Right lobe of liver (tissue), 6 donors: ENCODE results near the gene KIF5C. TPM values are rescaled to one million over a fixed set of nuclear protein-coding genes. Genes with fewer than 3 reads are reported as not detected.
A peak's percentile ranks its signal among the peaks of the same experiment; 100 is the strongest.

ENCODE experiments used
- ATAC-seq, 4 donors: fragments of 200-7000 bp; cut with Tn5 transposase; one replicate each; pipeline ENCODE4 v1.9.1; 2020; ENCODE audit warnings: mild to moderate bottlenecking in 4 of 4, moderate library complexity in 4 of 4
- DNase-seq, 3 donors: peaks; one replicate each; pipeline ENCODE4 v3.0.0-alpha.2; 2020
- H3K27ac ChIP-seq, 3 donors: fragments of 200-600 bp; one replicate each; pipeline ENCODE4 v1.8.0; 2022
- H3K27me3 ChIP-seq, 2 donors: fragments of 200-600 bp; one replicate each; pipeline ENCODE4 v1.8.0; 2022
- H3K36me3 ChIP-seq, 4 donors: fragments of 200-600 bp; sonication (generic) in 1 of 4; one replicate each; pipeline versions ENCODE4 v1.5.1 to v1.8.0; 2017 to 2022; ENCODE audit warnings: control low read depth in 1 of 4
- H3K4me1 ChIP-seq, 4 donors: fragments of 200-600 bp; sonication (generic) in 1 of 4; one replicate each; pipeline versions ENCODE4 v1.5.1 to v1.8.0; 2017 to 2022; ENCODE audit warnings: control low read depth in 1 of 4
- H3K4me3 ChIP-seq, 3 donors: fragments of 200-600 bp; one replicate each; pipeline ENCODE4 v1.8.0; 2022
- H3K9me3 ChIP-seq, 4 donors: fragments of 200-600 bp; sonication (generic) in 1 of 4; one replicate each; pipeline versions ENCODE4 v1.5.1 to v1.8.0; 2017 to 2022; ENCODE audit warnings: control low read depth in 1 of 4
- POLR2A ChIP-seq: fragments of 450-650 bp; IDR thresholded peaks from one replicate; pipeline ENCODE4 v1.6.1; 2017; ENCODE audit warnings: antibody characterized with exemption, mild to moderate bottlenecking
- whole genome bisulfite sequencing: methylation state at CpG from one replicate; pipeline ENCODE4 v1.1.6; 2018; ENCODE audit warnings: low coverage, low lambda C conversion rate; ENCODE audit not compliant: insufficient coverage; ENCODE audit errors: missing lambda C conversion rate; 5-methylcytosine and 5-hydroxymethylcytosine counted together
- intact Hi-C, 2 donors: fragments of 100-400 bp; cut with DNase I; formaldehyde crosslinking; loops; one replicate each; pipeline versions ENCODE4 v1.11.2 to v1.14.1; 2022
- total RNA-seq, 6 experiments: library from RNA; depleted of rRNA in 2 of 6; stranded (reverse); fragments of >200 nt in 2 of 6; fragmentation: NEBNext Ultra II Directional in 3 of 6; extraction: Animal tissue kit (Norgen Biotek cat#: 25700) in 3 of 6; gene quantifications; one replicate each; pipeline versions ENCODE4 v1.1.0 to v1.2.4, GENCODE V29; 2016 to 2023
- TF ChIP-seq, protein P1 (sequence below), 4 donors: fragments of 200-600 bp in 3 of 4; fragments of 450-650 bp in 1 of 4; IDR thresholded peaks; one replicate each; pipeline versions ENCODE4 v1.5.1 to v1.8.0; 2016 to 2022; ENCODE audit warnings: antibody characterized with exemption in 4 of 4, mild to moderate bottlenecking in 2 of 4
- donor health status: DM: no; HTN: yes; CAD: no.
- donor health status: DM: no; HTN: no; CAD: no.
- donor health status: DM: no; HTN: no; CAD: no.
- donor health status: DM: no; HTN: yes; CAD: no.
- donor health status: DM: no; HTN: yes; CAD: no.

Gene KIF5C
- total RNA-seq, 6 experiments from 2014 or later, result 0.07 to 1.1 (median 0.34) TPM

GRCh38 chr2:149034406-149034805 is 159.4 kb downstream of the KIF5C start:
- H3K4me1 ChIP-seq, result no peaks in the 10 kb centered on the region
- no peak overlapping the region for H3K4me3 ChIP-seq
- H3K27me3 ChIP-seq, result no peaks in the 10 kb centered on the region
- TF ChIP-seq POLR2A, result no peak
- TF ChIP-seq, protein P1, sequence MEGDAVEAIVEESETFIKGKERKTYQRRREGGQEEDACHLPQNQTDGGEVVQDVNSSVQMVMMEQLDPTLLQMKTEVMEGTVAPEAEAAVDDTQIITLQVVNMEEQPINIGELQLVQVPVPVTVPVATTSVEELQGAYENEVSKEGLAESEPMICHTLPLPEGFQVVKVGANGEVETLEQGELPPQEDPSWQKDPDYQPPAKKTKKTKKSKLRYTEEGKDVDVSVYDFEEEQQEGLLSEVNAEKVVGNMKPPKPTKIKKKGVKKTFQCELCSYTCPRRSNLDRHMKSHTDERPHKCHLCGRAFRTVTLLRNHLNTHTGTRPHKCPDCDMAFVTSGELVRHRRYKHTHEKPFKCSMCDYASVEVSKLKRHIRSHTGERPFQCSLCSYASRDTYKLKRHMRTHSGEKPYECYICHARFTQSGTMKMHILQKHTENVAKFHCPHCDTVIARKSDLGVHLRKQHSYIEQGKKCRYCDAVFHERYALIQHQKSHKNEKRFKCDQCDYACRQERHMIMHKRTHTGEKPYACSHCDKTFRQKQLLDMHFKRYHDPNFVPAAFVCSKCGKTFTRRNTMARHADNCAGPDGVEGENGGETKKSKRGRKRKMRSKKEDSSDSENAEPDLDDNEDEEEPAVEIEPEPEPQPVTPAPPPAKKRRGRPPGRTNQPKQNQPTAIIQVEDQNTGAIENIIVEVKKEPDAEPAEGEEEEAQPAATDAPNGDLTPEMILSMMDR (IDR thresholded peaks at IDR 0.05), result no peak
- intact Hi-C loops, result no loop called here
- H3K27ac ChIP-seq, result no peak overlapping the region
- H3K36me3 ChIP-seq, result no peaks in the 10 kb centered on the region
- ATAC-seq (no peak), DNase-seq (no peak)
- H3K9me3 ChIP-seq, result no peaks in the 10 kb centered on the region
- 60% methylated on average over 1 of the region's 6 CpGs for WGBS

DNA sequence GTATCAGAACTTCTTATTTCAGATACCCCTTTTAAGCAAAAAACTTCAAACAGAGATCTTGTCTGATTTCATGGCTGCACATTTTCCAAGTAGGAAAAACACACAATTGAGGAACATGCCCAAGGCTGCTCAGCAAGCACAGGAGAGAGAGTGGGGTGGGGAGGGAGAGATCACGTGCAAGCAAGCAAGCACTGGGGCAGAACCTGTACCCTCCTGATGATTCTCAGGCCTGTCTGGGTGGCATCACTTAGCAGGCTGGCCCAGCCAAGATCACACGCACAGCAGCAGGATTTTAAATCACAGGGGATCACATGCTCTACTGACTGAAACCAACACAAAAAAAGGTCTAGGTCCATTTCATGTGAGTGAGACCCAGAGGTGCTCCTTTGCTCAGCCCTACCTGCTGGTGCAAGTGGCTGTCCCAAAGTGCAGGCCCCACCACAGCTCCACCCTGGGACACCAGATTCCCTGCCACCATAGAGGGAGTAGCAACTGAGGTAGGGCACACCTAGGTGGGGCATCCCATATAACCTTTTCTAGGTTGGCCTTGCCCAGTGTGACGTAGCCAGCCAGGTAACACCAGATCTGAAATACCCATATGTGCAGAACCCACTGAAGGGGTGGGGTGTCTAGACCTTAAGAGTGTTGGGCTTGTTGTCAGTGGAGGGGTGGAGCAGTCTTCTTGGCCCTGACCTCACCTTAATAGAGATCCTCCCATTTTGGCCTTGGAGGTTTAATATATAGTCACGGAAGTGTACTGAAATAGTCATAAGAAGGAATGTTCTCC is 161.7 kb downstream of the KIF5C start:
- Histone ChIP-seq H3K4me1 (no peaks in the 10 kb centered on the region), H3K27ac (no peak overlapping the region), H3K27me3 (no peaks in the 10 kb centered on the region), H3K36me3 (no peaks in the 10 kb centered on the region), H3K4me3 (no peak overlapping the region), H3K9me3 (no peaks in the 10 kb centered on the region)
- TF ChIP-seq, protein P1 (IDR thresholded peaks at IDR 0.05), result no peak
- no peak for TF ChIP-seq POLR2A
- WGBS, result 88% methylated on average over 3 of the region's 4 CpGs
- no peak for ATAC-seq
- no peak for DNase-seq
- intact Hi-C loops, result no loop called here

- Histone ChIP-seq H3K36me3 (no peaks in the 10 kb centered on the region), H3K27me3 (no peaks in the 10 kb centered on the region), H3K27ac (no peak overlapping the region), H3K4me3 (peak overlapping the region in 1 of 3 donors; percentile 37), H3K4me1 (no peaks in the 10 kb centered on the region), H3K9me3 (no peaks in the 10 kb centered on the region)
- intact Hi-C loops, result no loop called here
- peak in 2 of 4 donors; percentile 10 to 38 for ATAC-seq
- DNase-seq, result no peak
- TF ChIP-seq, protein P1 (IDR thresholded peaks at IDR 0.05), result no peak
- no peak for TF ChIP-seq POLR2A
- WGBS, result 45% methylated on average over 4 of the region's 8 CpGs
These were observed 162.8 kb downstream of the KIF5C start for GRCh38 chr2:149037851-149038250.

GRCh38 chr2:149038442-149039212 is 163.6 kb downstream of the KIF5C start, which contains the start of gene LYPD6B:
TSS of gene LYPD6B (plus strand) at chr2:149038699. CDS start at chr2:149130949, 92,250 bp downstream.
- Histone ChIP-seq H3K27ac (no peak within 1 kb of the TSS), H3K4me3 (peak within 1 kb of the TSS in 2 of 3 donors; percentile 1 to 37), H3K9me3 (no peaks in the 10 kb centered on the region), H3K27me3 (no peaks in the 10 kb centered on the region), H3K36me3 (no peaks in the 10 kb centered on the region), H3K4me1 (no peaks in the 10 kb centered on the region)
- TF ChIP-seq POLR2A, result no peak
- TF ChIP-seq, protein P1 (IDR thresholded peaks at IDR 0.05), result no peak
- 0% methylated on average over 24 of the region's 85 CpGs for WGBS
- ATAC-seq (peak; percentile 44 to 65 (median 55)), DNase-seq (no peak)
- intact Hi-C loops, result no loop called here
